Measurements from ENCODE around the gene TMEM213. TPM values are rescaled to one million over a fixed set of nuclear protein-coding genes. Genes with fewer than 3 reads are reported as not detected.
A peak's percentile ranks its signal among the peaks of the same experiment; 100 is the strongest.

Gene TMEM213
- polyA plus RNA-seq, 1 experiment: not detected

GRCh38 chr7:138881579-138882188, 83.9 kb downstream of the TMEM213 start:
- ChIA-PET POLR2A (no interaction called here), CTCF (interaction anchor here (0.7 kb wide), 1 partner anchor 55 kb away, joined by 3 read pairs; no protein-coding TSS in a partner anchor)
- TF ChIP-seq, protein P1, sequence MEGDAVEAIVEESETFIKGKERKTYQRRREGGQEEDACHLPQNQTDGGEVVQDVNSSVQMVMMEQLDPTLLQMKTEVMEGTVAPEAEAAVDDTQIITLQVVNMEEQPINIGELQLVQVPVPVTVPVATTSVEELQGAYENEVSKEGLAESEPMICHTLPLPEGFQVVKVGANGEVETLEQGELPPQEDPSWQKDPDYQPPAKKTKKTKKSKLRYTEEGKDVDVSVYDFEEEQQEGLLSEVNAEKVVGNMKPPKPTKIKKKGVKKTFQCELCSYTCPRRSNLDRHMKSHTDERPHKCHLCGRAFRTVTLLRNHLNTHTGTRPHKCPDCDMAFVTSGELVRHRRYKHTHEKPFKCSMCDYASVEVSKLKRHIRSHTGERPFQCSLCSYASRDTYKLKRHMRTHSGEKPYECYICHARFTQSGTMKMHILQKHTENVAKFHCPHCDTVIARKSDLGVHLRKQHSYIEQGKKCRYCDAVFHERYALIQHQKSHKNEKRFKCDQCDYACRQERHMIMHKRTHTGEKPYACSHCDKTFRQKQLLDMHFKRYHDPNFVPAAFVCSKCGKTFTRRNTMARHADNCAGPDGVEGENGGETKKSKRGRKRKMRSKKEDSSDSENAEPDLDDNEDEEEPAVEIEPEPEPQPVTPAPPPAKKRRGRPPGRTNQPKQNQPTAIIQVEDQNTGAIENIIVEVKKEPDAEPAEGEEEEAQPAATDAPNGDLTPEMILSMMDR (IDR thresholded peaks at IDR 0.05; ENCODE audit: low read depth, low read length): no peak
- H3K9me3 ChIP-seq (ENCODE audit: control insufficient read depth, insufficient read depth, low read length): no peaks in the 10 kb centered on the region
- H3K27ac ChIP-seq (ENCODE audit: low read depth, low read length): no peak overlapping the region
- no peaks in the 10 kb centered on the region for H3K27me3 ChIP-seq (ENCODE audit: control insufficient read depth, insufficient read depth, low read length)
- no peak for DNase-seq (ENCODE audit: low read depth, low spot score)
- H3K4me3 ChIP-seq (ENCODE audit: low read depth, low read length): no peak overlapping the region

GRCh38 chr7:138882249-138882648, 84.5 kb downstream of the TMEM213 start:
- no peaks in the 10 kb centered on the region for H3K9me3 ChIP-seq (ENCODE audit: control insufficient read depth, insufficient read depth, low read length)
- no peak overlapping the region for H3K4me3 ChIP-seq (ENCODE audit: low read depth, low read length)
- TF ChIP-seq, protein P1 (IDR thresholded peaks at IDR 0.05; ENCODE audit: low read depth, low read length): no peak
- ChIA-PET POLR2A (interaction anchor here (0.7 kb wide), 1 partner anchor 110 kb away, joined by 9 read pairs; no protein-coding TSS in a partner anchor), CTCF (interaction anchor here (0.7 kb wide), 2 partner anchors 54 to 169 kb away, joined by 3 to 5 read pairs; no protein-coding TSS in a partner anchor)
- no peak overlapping the region for H3K27ac ChIP-seq (ENCODE audit: low read depth, low read length)
- H3K27me3 ChIP-seq (ENCODE audit: control insufficient read depth, insufficient read depth, low read length): no peaks in the 10 kb centered on the region
- DNase-seq (ENCODE audit: low read depth, low spot score): no peak

DNA sequence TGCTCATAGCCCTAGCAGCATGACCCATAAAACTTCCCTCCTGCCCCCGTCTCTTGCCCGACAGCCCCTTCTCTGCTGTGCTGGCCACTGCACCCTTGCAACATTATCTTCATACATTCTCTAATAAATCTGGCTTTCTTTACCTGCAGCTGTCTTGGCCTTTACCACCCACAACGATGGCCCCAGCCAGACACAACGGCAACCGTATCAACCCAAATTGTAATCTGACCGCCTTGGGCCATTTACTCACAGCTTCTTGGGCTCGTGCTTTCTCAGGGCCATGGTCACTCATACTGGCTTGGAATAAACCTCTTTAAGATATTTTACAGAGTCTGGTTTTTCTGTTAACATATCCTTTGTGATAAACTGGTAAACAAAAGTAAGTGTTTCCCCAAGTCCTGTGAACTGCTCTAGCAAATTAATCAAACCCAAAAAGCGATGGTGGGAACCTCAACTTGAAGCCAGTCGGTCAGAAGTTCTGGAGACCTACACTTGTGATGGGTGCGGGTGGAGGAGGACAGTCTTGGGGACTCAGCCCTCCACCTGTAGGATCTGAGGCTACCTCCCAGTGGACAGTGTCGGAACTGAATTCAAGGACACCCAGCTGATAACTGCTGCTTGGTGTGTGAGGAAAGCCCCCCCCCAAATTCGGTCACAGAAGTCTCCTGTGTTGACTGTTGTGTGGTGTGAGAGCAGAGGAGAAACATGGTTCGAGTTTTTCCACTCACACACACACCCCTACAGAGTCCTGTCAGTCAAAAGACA, 87.8 kb downstream of the TMEM213 start:
- Histone ChIP-seq H3K27ac (ENCODE audit: low read depth, low read length) (no peak overlapping the region), H3K4me3 (ENCODE audit: low read depth, low read length) (no peak overlapping the region), H3K9me3 (ENCODE audit: control insufficient read depth, insufficient read depth, low read length) (no peaks in the 10 kb centered on the region), H3K27me3 (ENCODE audit: control insufficient read depth, insufficient read depth, low read length) (no peaks in the 10 kb centered on the region)
- ChIA-PET POLR2A (no interaction called here), CTCF (interaction anchor here (0.6 to 3.5 kb wide), 36 partner anchors 10 to 453 kb away, joined by 3 to 74 read pairs (median 6); partner anchors contain the start of gene KIAA1549)
- TF ChIP-seq, protein P1 (IDR thresholded peaks at IDR 0.05; ENCODE audit: low read depth, low read length): peak; percentile 28; the same call in 1 of the 2 replicates
- no peak for DNase-seq (ENCODE audit: low read depth, low spot score)

GRCh38 chr7:138886501-138886917, 88.7 kb downstream of the TMEM213 start:
- Histone ChIP-seq H3K4me3 (ENCODE audit: low read depth, low read length) (no peak overlapping the region), H3K27me3 (ENCODE audit: control insufficient read depth, insufficient read depth, low read length) (no peaks in the 10 kb centered on the region), H3K27ac (ENCODE audit: low read depth, low read length) (no peak overlapping the region), H3K9me3 (ENCODE audit: control insufficient read depth, insufficient read depth, low read length) (no peaks in the 10 kb centered on the region)
- TF ChIP-seq, protein P1 (IDR thresholded peaks at IDR 0.05; ENCODE audit: low read depth, low read length): peak; percentile 63
- POLR2A ChIA-PET: interaction anchor here (0.7 to 1.0 kb wide), 2 partner anchors 93 to 149 kb away, joined by 3 read pairs; partner anchors contain the start of gene ZC3HAV1L
- CTCF ChIA-PET: interaction anchor here (0.5 to 3.5 kb wide), 57 partner anchors 10 to 1532 kb away, joined by 3 to 74 read pairs (median 4); partner anchors contain the start of gene KIAA1549
- peak; percentile 38 for DNase-seq (ENCODE audit: low read depth, low spot score)
